Measurements from ENCODE around the gene CTBP2. TPM values are rescaled to one million over a fixed set of nuclear protein-coding genes. Genes with fewer than 3 reads are reported as not detected.

Gene CTBP2
- total RNA-seq, 3 donors from 2014 or later (not counting 1 experiment from before 2014, with no cell fraction given): 120 to 179 (median 124) TPM

- intact Hi-C loops (cut with micrococcal nuclease): no loop called here
- H3K4me1 ChIP-seq (ENCODE audit: control insufficient read depth, insufficient read depth, low read length): peaks cover 47% of the 10 kb centered on the region
- Mint-ChIP-seq H3K4me1 (peaks cover 90 to 92% of the 10 kb centered on the region in 2 donors), H3K4me3 (no peak overlapping the region), H3K36me3 (no peaks in the 10 kb centered on the region), H3K27ac (peak overlapping the region; percentile 85 to 91), H3K9me3 (no peaks in the 10 kb centered on the region), H3K27me3 (ENCODE audit: low read depth in 2 of 2) (no peaks in the 10 kb centered on the region)
- no peak overlapping the region for H3K4me3 ChIP-seq (ENCODE audit: low read length)
- TF ChIP-seq CTCF (IDR thresholded peaks at IDR 0.05): no peak
- ATAC-seq: no peak
- no peak for DNase-seq
- H3K36me3 ChIP-seq (ENCODE audit: control insufficient read depth, insufficient read depth, low read length): peaks cover 4% of the 10 kb centered on the region
- H3K27ac ChIP-seq (ENCODE audit: low read length): no peak overlapping the region
- H3K9me3 ChIP-seq (ENCODE audit: control insufficient read depth, insufficient read depth, low read length): no peaks in the 10 kb centered on the region
- H3K27me3 ChIP-seq (ENCODE audit: control insufficient read depth, insufficient read depth, low read length): no peaks in the 10 kb centered on the region
Observed at GRCh38 chr10:125091891-125092290, 68.5 kb downstream of the CTBP2 start.

- no peaks in the 10 kb centered on the region for H3K9me3 ChIP-seq (ENCODE audit: control insufficient read depth, insufficient read depth, low read length)
- H3K27ac ChIP-seq (ENCODE audit: low read length): no peak overlapping the region
- Mint-ChIP-seq H3K4me1 (peaks cover 81 to 82% of the 10 kb centered on the region in 2 donors), H3K36me3 (no peaks in the 10 kb centered on the region), H3K9me3 (no peaks in the 10 kb centered on the region), H3K27me3 (ENCODE audit: low read depth in 2 of 2) (no peaks in the 10 kb centered on the region), H3K27ac (peak overlapping the region; percentile 78 to 85), H3K4me3 (no peak overlapping the region)
- no peaks in the 10 kb centered on the region for H3K27me3 ChIP-seq (ENCODE audit: control insufficient read depth, insufficient read depth, low read length)
- peaks cover 29% of the 10 kb centered on the region for H3K4me1 ChIP-seq (ENCODE audit: control insufficient read depth, insufficient read depth, low read length)
- DNase-seq (no peak), ATAC-seq (no peak)
- no peak overlapping the region for H3K4me3 ChIP-seq (ENCODE audit: low read length)
- no peak for TF ChIP-seq CTCF (IDR thresholded peaks at IDR 0.05)
- intact Hi-C loops (cut with micrococcal nuclease): no loop called here
- peaks cover 15% of the 10 kb centered on the region for H3K36me3 ChIP-seq (ENCODE audit: control insufficient read depth, insufficient read depth, low read length)
- 91% methylated on average over 2 of the region's 2 CpGs for WGBS (ENCODE audit: insufficient coverage)
Observed at GRCh38 chr10:125089469-125089868, 70.9 kb downstream of the CTBP2 start.

GRCh38 chr10:125087897-125088215, 72.5 kb downstream of the CTBP2 start:
- Mint-ChIP-seq H3K4me1 (peaks cover 77 to 79% of the 10 kb centered on the region in 2 donors), H3K27ac (peak overlapping the region; percentile 78 to 85), H3K4me3 (no peak overlapping the region), H3K36me3 (no peaks in the 10 kb centered on the region), H3K9me3 (no peaks in the 10 kb centered on the region), H3K27me3 (ENCODE audit: low read depth in 2 of 2) (no peaks in the 10 kb centered on the region)
- WGBS (ENCODE audit: insufficient coverage): 91% methylated on average over 10 of the region's 10 CpGs
- DNase-seq (no peak), ATAC-seq (no peak)
- no peaks in the 10 kb centered on the region for H3K27me3 ChIP-seq (ENCODE audit: control insufficient read depth, insufficient read depth, low read length)
- peaks cover 19% of the 10 kb centered on the region for H3K36me3 ChIP-seq (ENCODE audit: control insufficient read depth, insufficient read depth, low read length)
- H3K27ac ChIP-seq (ENCODE audit: low read length): no peak overlapping the region
- no peak overlapping the region for H3K4me3 ChIP-seq (ENCODE audit: low read length)
- H3K4me1 ChIP-seq (ENCODE audit: control insufficient read depth, insufficient read depth, low read length): peaks cover 18% of the 10 kb centered on the region
- TF ChIP-seq CTCF (IDR thresholded peaks at IDR 0.05): no peak
- intact Hi-C loops (cut with micrococcal nuclease): no loop called here
- no peaks in the 10 kb centered on the region for H3K9me3 ChIP-seq (ENCODE audit: control insufficient read depth, insufficient read depth, low read length)

- no peak overlapping the region for H3K4me3 Mint-ChIP-seq
- no peaks in the 10 kb centered on the region for H3K27me3 Mint-ChIP-seq (ENCODE audit: low read depth in 2 of 2)
- Histone ChIP-seq H3K9me3 (ENCODE audit: control insufficient read depth, insufficient read depth, low read length) (no peaks in the 10 kb centered on the region), H3K27me3 (ENCODE audit: control insufficient read depth, insufficient read depth, low read length) (no peaks in the 10 kb centered on the region), H3K36me3 (ENCODE audit: control insufficient read depth, insufficient read depth, low read length) (peaks cover 19% of the 10 kb centered on the region), H3K4me1 (ENCODE audit: control insufficient read depth, insufficient read depth, low read length) (peaks cover 12% of the 10 kb centered on the region), H3K27ac (ENCODE audit: low read length) (no peak overlapping the region), H3K4me3 (ENCODE audit: low read length) (no peak overlapping the region)
- WGBS (ENCODE audit: insufficient coverage): 91% methylated on average over 14 of the region's 14 CpGs
- no peaks in the 10 kb centered on the region for H3K36me3 Mint-ChIP-seq
- H3K27ac Mint-ChIP-seq: peak overlapping the region; percentile 78 to 85
- intact Hi-C loops (cut with micrococcal nuclease): no loop called here
- TF ChIP-seq CTCF (IDR thresholded peaks at IDR 0.05): no peak
- ATAC-seq (no peak), DNase-seq (no peak)
- H3K9me3 Mint-ChIP-seq: no peaks in the 10 kb centered on the region
- H3K4me1 Mint-ChIP-seq: peaks cover 77 to 79% of the 10 kb centered on the region in 2 donors
Observed at GRCh38 chr10:125087191-125087896, 73.0 kb downstream of the CTBP2 start.

Measured in natural killer cell (primary cell).